ENCODE measurements around the gene STC2.

- TF ChIP-seq CTCF (conservative IDR thresholded peaks at IDR 0.05; ENCODE audit: low read depth in 2 of 2) (no peak), CREB1 (CRISPR knock-in tag; IDR thresholded peaks at IDR 0.05; ENCODE audit: low read depth) (no peak), EZH2phosphoT487 (IDR thresholded peaks at IDR 0.05; ENCODE audit: unreplicated experiment) (no peak), EZH2 (IDR thresholded peaks at IDR 0.05; ENCODE audit: low read depth, unreplicated experiment) (no peak), POLR2AphosphoS5 (IDR thresholded peaks at IDR 0.05; ENCODE audit: low read depth) (no peak; the same call in 1 of the 2 replicates), ZNF331 (CRISPR knock-in tag; IDR thresholded peaks at IDR 0.05; ENCODE audit: low read depth) (no peak), STAT1 (IDR thresholded peaks at IDR 0.05; ENCODE audit: unreplicated experiment) (no peak), REST (IDR thresholded peaks at IDR 0.05; ENCODE audit: unreplicated experiment) (no peak), ZNF114 (CRISPR knock-in tag; IDR thresholded peaks at IDR 0.05) (no peak), JUNB (IDR thresholded peaks at IDR 0.05; ENCODE audit: unreplicated experiment) (no peak), ZNF462 (CRISPR knock-in tag; IDR thresholded peaks at IDR 0.05) (no peak), NANOG (IDR thresholded peaks at IDR 0.05; ENCODE audit: borderline replicate concordance) (no peak)
Measured at GRCh38 chr5:173327084-173327947, 898 bp downstream of the STC2 start.

All from GM23338 (cell line).